Ishikawa (cell line): ENCODE measurements around the gene DEF6.

ENCODE experiments used
- CEBPB ChIP-seq: IDR thresholded peaks from 2 replicates; pipeline ENCODE4 v1.6.1; 2012
- CREB1 ChIP-seq: IDR thresholded peaks from 2 replicates; pipeline ENCODE4 v1.6.1; 2012; ENCODE audit warnings: low read depth
- EGR1 ChIP-seq: IDR thresholded peaks from 2 replicates; pipeline ENCODE4 v1.6.1; 2012
- EP300 ChIP-seq: IDR thresholded peaks from 2 replicates; pipeline ENCODE4 v1.6.1; 2012; ENCODE audit warnings: borderline replicate concordance
- NFIC ChIP-seq: IDR thresholded peaks from 2 replicates; pipeline ENCODE4 v1.6.1; 2012
- RAD21 ChIP-seq: IDR thresholded peaks from 2 replicates; pipeline ENCODE4 v1.6.1; 2012; ENCODE audit warnings: low read depth
- TAF1 ChIP-seq: IDR thresholded peaks from 2 replicates; pipeline ENCODE4 v1.6.1; 2012; ENCODE audit warnings: low read depth, mild to moderate bottlenecking
- TCF12 ChIP-seq: IDR thresholded peaks from 2 replicates; pipeline ENCODE4 v1.6.1; 2012; ENCODE audit warnings: low read depth
- TEAD4 ChIP-seq: IDR thresholded peaks from 2 replicates; pipeline ENCODE4 v1.6.1; 2012
- YY1 ChIP-seq: IDR thresholded peaks from 2 replicates; pipeline ENCODE4 v1.6.1; 2012; ENCODE audit warnings: low read depth
- ZBTB7A ChIP-seq: IDR thresholded peaks from 2 replicates; pipeline ENCODE4 v1.6.1; 2012; ENCODE audit warnings: low read depth
- TF ChIP-seq, protein P1 (sequence below): IDR thresholded peaks from 2 replicates; pipeline ENCODE4 v1.6.1; 2012; ENCODE audit warnings: low read depth, mild to moderate bottlenecking
- TF ChIP-seq, protein P2 (sequence below): IDR thresholded peaks from 2 replicates; pipeline ENCODE4 v1.6.1; 2012
- TF ChIP-seq, protein P3 (sequence below): IDR thresholded peaks from 2 replicates; pipeline ENCODE4 v1.6.1; 2012

GRCh38 chr6:35356391-35356790, 58.8 kb downstream of the DEF6 start:
- TF ChIP-seq TEAD4 (no peak), CEBPB (no peak), TAF1 (no peak), RAD21 (no peak), EP300 (no peak), YY1 (no peak), TCF12 (no peak), ZBTB7A (no peak), EGR1 (no peak), CREB1 (no peak), NFIC (no peak)
- TF ChIP-seq, protein P1, sequence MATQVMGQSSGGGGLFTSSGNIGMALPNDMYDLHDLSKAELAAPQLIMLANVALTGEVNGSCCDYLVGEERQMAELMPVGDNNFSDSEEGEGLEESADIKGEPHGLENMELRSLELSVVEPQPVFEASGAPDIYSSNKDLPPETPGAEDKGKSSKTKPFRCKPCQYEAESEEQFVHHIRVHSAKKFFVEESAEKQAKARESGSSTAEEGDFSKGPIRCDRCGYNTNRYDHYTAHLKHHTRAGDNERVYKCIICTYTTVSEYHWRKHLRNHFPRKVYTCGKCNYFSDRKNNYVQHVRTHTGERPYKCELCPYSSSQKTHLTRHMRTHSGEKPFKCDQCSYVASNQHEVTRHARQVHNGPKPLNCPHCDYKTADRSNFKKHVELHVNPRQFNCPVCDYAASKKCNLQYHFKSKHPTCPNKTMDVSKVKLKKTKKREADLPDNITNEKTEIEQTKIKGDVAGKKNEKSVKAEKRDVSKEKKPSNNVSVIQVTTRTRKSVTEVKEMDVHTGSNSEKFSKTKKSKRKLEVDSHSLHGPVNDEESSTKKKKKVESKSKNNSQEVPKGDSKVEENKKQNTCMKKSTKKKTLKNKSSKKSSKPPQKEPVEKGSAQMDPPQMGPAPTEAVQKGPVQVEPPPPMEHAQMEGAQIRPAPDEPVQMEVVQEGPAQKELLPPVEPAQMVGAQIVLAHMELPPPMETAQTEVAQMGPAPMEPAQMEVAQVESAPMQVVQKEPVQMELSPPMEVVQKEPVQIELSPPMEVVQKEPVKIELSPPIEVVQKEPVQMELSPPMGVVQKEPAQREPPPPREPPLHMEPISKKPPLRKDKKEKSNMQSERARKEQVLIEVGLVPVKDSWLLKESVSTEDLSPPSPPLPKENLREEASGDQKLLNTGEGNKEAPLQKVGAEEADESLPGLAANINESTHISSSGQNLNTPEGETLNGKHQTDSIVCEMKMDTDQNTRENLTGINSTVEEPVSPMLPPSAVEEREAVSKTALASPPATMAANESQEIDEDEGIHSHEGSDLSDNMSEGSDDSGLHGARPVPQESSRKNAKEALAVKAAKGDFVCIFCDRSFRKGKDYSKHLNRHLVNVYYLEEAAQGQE = no peak
- TF ChIP-seq, protein P2, sequence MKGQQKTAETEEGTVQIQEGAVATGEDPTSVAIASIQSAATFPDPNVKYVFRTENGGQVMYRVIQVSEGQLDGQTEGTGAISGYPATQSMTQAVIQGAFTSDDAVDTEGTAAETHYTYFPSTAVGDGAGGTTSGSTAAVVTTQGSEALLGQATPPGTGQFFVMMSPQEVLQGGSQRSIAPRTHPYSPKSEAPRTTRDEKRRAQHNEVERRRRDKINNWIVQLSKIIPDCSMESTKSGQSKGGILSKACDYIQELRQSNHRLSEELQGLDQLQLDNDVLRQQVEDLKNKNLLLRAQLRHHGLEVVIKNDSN = no peak
- TF ChIP-seq, protein P3, sequence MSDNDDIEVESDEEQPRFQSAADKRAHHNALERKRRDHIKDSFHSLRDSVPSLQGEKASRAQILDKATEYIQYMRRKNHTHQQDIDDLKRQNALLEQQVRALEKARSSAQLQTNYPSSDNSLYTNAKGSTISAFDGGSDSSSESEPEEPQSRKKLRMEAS = no peak
